Colonic mucosa (tissue), 4 donors: Measurements from ENCODE around the gene IP6K2. TPM values are rescaled to one million over a fixed set of nuclear protein-coding genes. Genes with fewer than 3 reads are reported as not detected.

Experiments
- DNase-seq: peaks from one replicate; pipeline ENCODE4 v3.0.0-alpha.2; 2020
- H3K27ac ChIP-seq: fragments of 200-600 bp; one replicate; pipeline ENCODE4 v1.8.0; 2021
- H3K27me3 ChIP-seq: fragments of 200-600 bp; one replicate; pipeline ENCODE4 v1.8.0; 2021
- H3K36me3 ChIP-seq: fragments of 200-600 bp; one replicate; pipeline ENCODE4 v1.8.0; 2021
- H3K4me1 ChIP-seq: fragments of 200-600 bp; one replicate; pipeline ENCODE4 v1.8.0; 2021; ENCODE audit warnings: mild to moderate bottlenecking
- H3K4me3 ChIP-seq: fragments of 200-600 bp; one replicate; pipeline ENCODE4 v1.8.0; 2021
- H3K9ac ChIP-seq, 2 donors: one replicate each; pipeline ENCODE4 v1.7.0; 2013; ENCODE audit warnings: control low read depth in 2 of 2, low read depth in 2 of 2, low read length in 2 of 2
- H3K9me3 ChIP-seq: fragments of 200-600 bp; one replicate; pipeline ENCODE4 v1.8.0; 2021
- intact Hi-C: fragments of 100-400 bp; cut with DNase I; formaldehyde crosslinking; loops from one replicate; pipeline ENCODE4 v1.14.1; 2022
- total RNA-seq, 2 donors: library from RNA; stranded (reverse); fragmentation: NEBNext Ultra II Directional in 1 of 2; extraction: Animal tissue kit (Norgen Biotek cat#: 25700) in 1 of 2; gene quantifications; one replicate each; pipeline ENCODE4 v1.2.1, GENCODE V29; 2021
- TF ChIP-seq, protein P1 (sequence below): fragments of 200-600 bp; IDR thresholded peaks from one replicate; pipeline ENCODE4 v1.8.0; 2022; ENCODE audit warnings: antibody characterized with exemption, mild to moderate bottlenecking
- donor health status: healthy.
- donor health status: DM: no; HTN: no; CAD: no.
- donor health status: DM: no; HTN: no; CAD: no.

The IP6K2 gene
- total RNA-seq, 2 donors from 2014 or later, result 101 to 134 TPM

DNA sequence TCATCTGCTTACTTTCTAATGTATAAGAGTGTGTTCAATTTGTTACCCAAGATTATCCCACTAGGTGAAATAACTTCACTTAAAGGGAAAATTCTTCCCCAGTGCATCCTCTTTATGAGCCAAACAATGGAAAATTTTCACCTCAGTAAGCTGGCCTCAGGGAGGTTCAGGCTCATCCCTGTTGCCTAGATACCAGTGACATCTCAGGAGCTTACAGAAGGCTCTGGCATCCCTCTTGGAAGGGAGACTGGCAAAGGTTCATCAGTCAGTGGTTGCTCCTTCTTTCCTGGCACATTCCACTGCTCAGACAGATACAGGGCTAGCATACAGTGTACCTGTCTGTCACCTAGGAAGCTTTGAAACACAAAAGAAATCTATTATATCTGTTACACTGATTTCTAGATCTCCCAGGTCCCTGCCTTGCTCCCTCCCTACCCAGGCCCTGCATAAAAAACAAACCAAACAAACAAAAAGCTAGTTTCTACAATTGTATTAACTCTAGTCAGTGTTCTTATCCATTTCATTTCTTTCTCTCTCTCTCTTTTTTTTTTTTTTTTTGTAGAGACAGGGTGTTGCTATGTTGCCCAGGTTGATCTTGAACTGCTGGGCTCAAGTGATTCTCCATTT is 1.7 kb downstream of the IP6K2 start:
- H3K4me1 ChIP-seq, result peaks cover 26% of the 10 kb centered on the region
- DNase-seq, result no peak
- intact Hi-C loops, result no loop called here

DNA sequence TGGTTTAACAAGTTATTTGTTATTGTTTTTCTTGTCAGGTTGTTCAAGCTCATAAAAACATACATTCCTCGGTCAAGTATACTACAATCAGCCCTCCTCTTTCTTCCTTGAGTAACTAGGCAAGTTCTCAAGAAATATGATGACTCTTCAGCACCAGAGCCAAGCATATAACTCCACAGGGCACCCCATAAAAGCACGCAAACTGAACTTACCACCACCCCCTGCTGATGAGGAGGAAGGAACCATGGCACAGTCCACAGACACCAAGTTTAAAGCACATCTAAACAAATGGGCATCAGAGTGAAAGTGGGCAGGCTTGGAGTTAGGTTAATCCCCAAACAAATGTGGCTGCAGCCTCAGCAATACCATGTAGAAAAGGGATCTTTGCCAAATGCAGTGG is 5.3 kb downstream of the IP6K2 start:
- Histone ChIP-seq H3K4me1 (peaks cover 26% of the 10 kb centered on the region), H3K9me3 (no peaks in the 10 kb centered on the region)
- intact Hi-C loops, result no loop called here

More for the DNA sequence above, 1.7 kb downstream of the IP6K2 start:
- Histone ChIP-seq H3K9me3 (no peaks in the 10 kb centered on the region), H3K27ac (no peak overlapping the region), H3K9ac (peak overlapping the region in 1 of 2 donors; percentile 97), H3K36me3 (no peaks in the 10 kb centered on the region), H3K4me3 (peak overlapping the region; percentile 75), H3K27me3 (no peaks in the 10 kb centered on the region)
- TF ChIP-seq, protein P1, sequence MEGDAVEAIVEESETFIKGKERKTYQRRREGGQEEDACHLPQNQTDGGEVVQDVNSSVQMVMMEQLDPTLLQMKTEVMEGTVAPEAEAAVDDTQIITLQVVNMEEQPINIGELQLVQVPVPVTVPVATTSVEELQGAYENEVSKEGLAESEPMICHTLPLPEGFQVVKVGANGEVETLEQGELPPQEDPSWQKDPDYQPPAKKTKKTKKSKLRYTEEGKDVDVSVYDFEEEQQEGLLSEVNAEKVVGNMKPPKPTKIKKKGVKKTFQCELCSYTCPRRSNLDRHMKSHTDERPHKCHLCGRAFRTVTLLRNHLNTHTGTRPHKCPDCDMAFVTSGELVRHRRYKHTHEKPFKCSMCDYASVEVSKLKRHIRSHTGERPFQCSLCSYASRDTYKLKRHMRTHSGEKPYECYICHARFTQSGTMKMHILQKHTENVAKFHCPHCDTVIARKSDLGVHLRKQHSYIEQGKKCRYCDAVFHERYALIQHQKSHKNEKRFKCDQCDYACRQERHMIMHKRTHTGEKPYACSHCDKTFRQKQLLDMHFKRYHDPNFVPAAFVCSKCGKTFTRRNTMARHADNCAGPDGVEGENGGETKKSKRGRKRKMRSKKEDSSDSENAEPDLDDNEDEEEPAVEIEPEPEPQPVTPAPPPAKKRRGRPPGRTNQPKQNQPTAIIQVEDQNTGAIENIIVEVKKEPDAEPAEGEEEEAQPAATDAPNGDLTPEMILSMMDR, result no peak

DNA sequence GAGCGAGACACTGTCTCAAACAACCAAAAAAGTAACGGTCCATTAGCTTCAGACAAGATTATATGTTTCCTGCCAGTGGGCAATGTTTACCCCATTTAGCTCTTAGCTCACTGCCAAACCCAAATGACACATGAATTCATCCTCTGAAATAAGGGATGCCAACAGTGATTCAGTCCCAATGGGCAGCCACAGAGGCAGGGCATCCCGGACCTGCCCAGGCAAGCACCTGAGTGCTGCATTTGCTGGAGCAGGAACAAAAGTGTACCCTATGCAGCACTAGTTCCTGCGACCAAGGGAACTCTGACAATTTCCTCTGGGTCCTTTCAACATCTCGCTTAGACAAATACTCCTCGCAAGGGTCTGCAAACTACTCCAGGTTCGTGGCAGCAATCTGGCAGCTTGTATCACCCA is 8.0 kb downstream of the IP6K2 start:
- intact Hi-C loops, result no loop called here
- no peak overlapping the region for H3K4me3 ChIP-seq
- H3K27me3 ChIP-seq, result no peaks in the 10 kb centered on the region
- H3K36me3 ChIP-seq, result no peaks in the 10 kb centered on the region
- no peak overlapping the region for H3K27ac ChIP-seq
- DNase-seq, result no peak
- TF ChIP-seq, protein P1, result no peak
- peaks cover 14% of the 10 kb centered on the region for H3K4me1 ChIP-seq
- H3K9me3 ChIP-seq, result no peaks in the 10 kb centered on the region
- peak overlapping the region in 1 of 2 donors; percentile 24 for H3K9ac ChIP-seq

More for the DNA sequence above, 5.3 kb downstream of the IP6K2 start:
- no peaks in the 10 kb centered on the region for H3K36me3 ChIP-seq
- no peak overlapping the region for H3K4me3 ChIP-seq
- no peak overlapping the region for H3K9ac ChIP-seq
- no peak for DNase-seq
- TF ChIP-seq, protein P1, result no peak
- H3K27me3 ChIP-seq, result no peaks in the 10 kb centered on the region
- H3K27ac ChIP-seq, result no peak overlapping the region

DNA sequence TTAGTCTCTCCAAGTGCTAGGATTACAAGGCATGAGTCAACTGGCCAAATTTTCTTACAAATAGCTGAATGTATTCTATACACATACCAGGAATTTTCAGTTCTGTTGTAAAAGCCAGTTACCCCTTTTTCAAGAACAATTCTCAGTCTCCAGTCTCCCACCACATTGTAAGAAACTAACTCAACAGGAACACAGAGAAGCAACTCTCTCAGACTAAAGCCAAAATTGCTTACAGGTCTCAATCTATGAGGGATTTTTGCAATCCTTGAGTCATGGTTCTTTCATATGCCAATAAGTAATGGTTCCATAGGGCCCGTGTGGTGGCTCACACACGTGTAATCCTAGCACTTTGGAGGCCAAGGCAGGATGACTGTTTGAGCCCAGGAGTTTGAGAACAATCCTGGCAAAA is 8.5 kb downstream of the IP6K2 start:
- no peak overlapping the region for H3K9ac ChIP-seq
- H3K4me3 ChIP-seq, result no peak overlapping the region
- no peaks in the 10 kb centered on the region for H3K36me3 ChIP-seq
- intact Hi-C loops, result no loop called here
- H3K4me1 ChIP-seq, result peaks cover 8% of the 10 kb centered on the region
- H3K27me3 ChIP-seq, result no peaks in the 10 kb centered on the region
- H3K9me3 ChIP-seq, result no peaks in the 10 kb centered on the region
- no peak for DNase-seq
- TF ChIP-seq, protein P1, result no peak
- no peak overlapping the region for H3K27ac ChIP-seq

DNA sequence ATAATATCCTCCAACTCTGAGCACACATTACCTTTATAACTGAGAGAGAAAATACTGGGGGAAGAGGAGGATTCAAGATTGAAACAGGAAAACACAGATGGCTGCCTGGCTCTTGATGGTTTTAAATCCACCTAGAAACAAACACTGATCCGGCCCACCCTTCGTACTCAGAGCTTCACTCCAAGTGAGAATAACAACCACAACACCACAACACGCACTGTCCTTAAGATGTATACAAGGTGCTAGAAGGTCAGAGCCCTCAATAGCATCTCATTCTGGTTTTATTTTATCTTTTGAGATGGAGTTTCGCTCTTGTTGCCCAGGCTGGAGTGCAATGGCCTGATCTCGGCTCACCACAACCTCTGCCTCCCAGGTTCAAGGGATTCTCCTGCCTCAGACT is 9.9 kb downstream of the IP6K2 start:
- no peak for DNase-seq
- peaks cover under 1% of the 10 kb centered on the region for H3K4me1 ChIP-seq
- no peak overlapping the region for H3K4me3 ChIP-seq
- H3K9ac ChIP-seq, result no peak overlapping the region
- intact Hi-C loops, result no loop called here
- H3K9me3 ChIP-seq, result no peaks in the 10 kb centered on the region
- TF ChIP-seq, protein P1, result no peak
- no peaks in the 10 kb centered on the region for H3K27me3 ChIP-seq
- H3K36me3 ChIP-seq, result no peaks in the 10 kb centered on the region
- no peak overlapping the region for H3K27ac ChIP-seq
